ENCODE measurements around the gene SYCP2.

Gene SYCP2

GRCh38 chr20:59933296-59933848 is at the start of gene SYCP2:
SYCP2 (minus strand) TSS chr20:59933637; CDS start chr20:59922413, 11,224 bp downstream.
- H3K27ac ChIP-seq, result peak within 1 kb of the TSS; percentile 93
- no peak for TF ChIP-seq CTCF (conservative IDR thresholded peaks at IDR 0.05)

DNA sequence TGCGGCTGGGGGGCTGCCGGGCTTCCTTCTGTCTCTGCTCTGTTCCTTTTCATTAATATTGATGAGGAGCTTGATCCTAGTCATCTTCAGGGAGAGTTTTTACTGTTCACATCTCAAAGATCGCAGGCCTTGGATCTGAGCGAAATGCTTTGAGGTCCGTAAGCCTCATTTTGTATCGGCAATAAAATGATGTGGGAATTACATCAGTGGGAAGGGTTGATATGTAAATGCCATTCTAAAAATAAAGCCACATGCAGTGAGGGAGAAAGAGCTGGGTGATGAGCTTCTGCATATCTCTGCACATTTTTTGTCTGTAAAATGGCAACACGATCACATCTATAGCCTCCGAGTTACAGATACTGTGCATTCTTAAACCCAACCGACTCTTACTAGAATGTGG is 49.6 kb upstream of the SYCP2 start:
- H3K27ac ChIP-seq, result no peak overlapping the region
- TF ChIP-seq CTCF (conservative IDR thresholded peaks at IDR 0.05), result no peak

DNA sequence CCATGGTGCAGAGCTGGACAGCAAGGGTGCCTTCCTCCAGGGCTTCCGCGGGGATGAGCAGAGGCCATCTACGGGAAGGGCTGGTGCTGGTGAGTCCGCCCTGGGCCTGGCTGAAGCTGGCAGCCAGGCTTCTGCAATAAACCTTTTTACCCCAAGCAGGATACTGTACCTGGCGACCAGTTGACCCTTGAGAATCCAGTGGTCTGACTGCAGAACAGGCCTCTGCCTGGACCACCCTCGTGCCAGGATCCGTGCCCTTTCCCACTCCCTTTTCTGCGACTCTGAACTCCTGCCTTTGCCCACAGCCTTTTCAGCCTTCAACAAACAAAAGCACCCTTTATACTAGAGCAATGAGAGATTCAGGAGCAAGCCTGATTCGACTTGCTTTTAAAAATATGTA is 43.6 kb upstream of the SYCP2 start:
- no peak overlapping the region for H3K27ac ChIP-seq
- TF ChIP-seq CTCF (conservative IDR thresholded peaks at IDR 0.05), result no peak

- no peak overlapping the region for H3K27ac ChIP-seq
- TF ChIP-seq CTCF (conservative IDR thresholded peaks at IDR 0.05), result no peak
These were observed 42.8 kb upstream of the SYCP2 start for GRCh38 chr20:59976156-59976782.

DNA sequence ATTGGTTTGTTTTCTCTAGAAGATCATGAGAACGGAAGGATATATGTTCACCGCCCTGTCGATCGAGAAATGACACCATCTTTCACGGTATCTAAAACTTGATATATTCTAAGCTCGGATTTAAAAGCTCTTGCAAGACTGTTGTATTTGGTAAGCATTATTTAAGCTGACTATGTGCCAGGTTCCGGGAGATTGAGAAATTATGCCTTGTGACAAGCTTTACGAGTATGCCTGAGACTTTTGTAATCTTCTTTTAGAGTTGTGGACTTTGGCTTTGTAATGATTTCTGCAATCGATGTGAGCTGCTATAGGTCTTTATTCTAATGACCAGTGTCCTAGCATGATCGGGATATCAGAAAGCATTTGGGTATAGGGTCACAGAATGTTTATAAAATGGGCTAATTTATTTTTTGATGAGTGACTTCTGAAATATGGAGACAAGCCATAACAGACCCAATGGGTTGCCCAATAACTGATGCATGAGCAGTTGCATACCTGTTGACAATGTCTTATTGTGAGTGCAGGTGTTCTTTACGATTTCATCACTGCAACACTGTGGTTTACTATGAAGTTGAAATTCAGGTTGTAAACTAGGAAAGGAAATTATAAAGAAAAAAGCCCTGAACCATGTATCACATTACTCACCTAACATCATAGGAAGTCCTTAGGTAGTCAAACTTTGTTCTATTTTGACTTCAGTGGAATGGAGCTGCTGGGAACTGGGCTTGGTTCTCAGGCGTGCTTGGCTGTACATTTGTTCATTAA is 38.8 kb upstream of the SYCP2 start:
- no peak overlapping the region; the same call in 1 of the 2 replicates for H3K27ac ChIP-seq
- no peak for TF ChIP-seq CTCF (conservative IDR thresholded peaks at IDR 0.05)

DNA sequence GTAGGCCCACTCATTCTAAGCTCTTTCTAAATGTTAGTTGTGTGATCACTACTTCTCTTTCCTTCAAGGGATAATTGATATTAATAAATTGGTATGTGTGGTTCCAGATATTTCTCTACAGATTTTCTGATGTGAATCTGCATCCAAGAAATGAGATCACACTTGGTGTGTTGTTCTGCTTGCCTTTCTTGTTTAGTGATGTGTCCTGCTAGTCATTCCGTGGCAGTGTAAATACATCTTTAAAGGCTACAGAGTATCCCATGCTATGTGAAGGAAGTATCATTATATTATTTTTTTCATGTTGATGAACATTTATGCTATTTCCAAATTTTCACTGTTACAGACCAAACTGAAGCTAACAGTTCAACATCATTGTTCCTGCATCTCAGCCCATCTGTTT is 38.0 kb upstream of the SYCP2 start:
- no peak overlapping the region for H3K27ac ChIP-seq
- no peak for TF ChIP-seq CTCF (conservative IDR thresholded peaks at IDR 0.05)

DNA sequence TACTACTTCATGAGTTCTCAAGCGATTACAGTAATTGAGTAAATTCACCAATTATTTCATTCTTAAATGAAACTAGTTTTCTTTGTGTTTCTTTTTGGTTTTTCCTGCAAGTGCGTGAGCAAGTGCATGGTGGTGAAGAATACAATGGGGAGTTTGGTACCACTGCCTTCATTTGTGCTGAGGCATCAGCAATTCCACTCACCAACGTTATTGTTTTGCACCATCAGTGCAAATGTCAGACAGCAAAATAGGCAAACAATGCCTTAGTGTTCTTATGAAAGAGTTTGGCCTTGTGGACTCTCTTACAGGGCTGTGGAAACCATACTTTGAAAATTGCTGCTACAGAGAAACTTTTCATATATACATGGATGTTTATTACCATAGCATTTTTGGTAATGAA is 33.0 kb upstream of the SYCP2 start:
- H3K27ac ChIP-seq, result no peak overlapping the region
- no peak for TF ChIP-seq CTCF (conservative IDR thresholded peaks at IDR 0.05)

All from VCaP (cell line).